HG03442 (cell line): Measurements from ENCODE around the gene PCDHB7.
"Not testable (repeated sequence)": the region's sequence is repeated elsewhere in the genome, so short reads cannot be mapped to it uniquely, and the experiment has no call there.

Source experiments
- ATAC-seq: cut with Tn5 transposase; IDR thresholded peaks from one replicate; pipeline ENCODE4 v1.9.1; 2021; ENCODE audit warnings: mild to moderate bottlenecking, moderate library complexity; ENCODE audit not compliant: unreplicated experiment

PCDHB7 gene

GRCh38 chr5:141216035-141216434, 43.6 kb downstream of the PCDHB7 start:
- not testable (repeated sequence) for ATAC-seq

GRCh38 chr5:141223112-141223783, 50.8 kb downstream of the PCDHB7 start, which contains the start of gene PCDHB14:
TSS of gene PCDHB14 (plus strand) at chr5:141223343. CDS start at chr5:141223506, 163 bp downstream.
- no peak for ATAC-seq

- not testable (repeated sequence) for ATAC-seq
Measured at GRCh38 chr5:141224844-141225243, 52.4 kb downstream of the PCDHB7 start.

GRCh38 chr5:141225421-141225820, 53.0 kb downstream of the PCDHB7 start:
- not testable (repeated sequence) for ATAC-seq
